SK-N-SH (cell line): ENCODE measurements around the gene SORBS2. TPM values are rescaled to one million over a fixed set of nuclear protein-coding genes. Genes with fewer than 3 reads are reported as not detected.

Source experiments
- CTCF ChIA-PET: fragments of 300-600, 350-600 bp; formaldehyde crosslinking; extraction: SDS; loops from one replicate; lab custom pipeline; 2021; lab: Yijun Ruan, JAX
- POLR2A ChIA-PET: fragments of 350-600 bp; sonication (Branson Sonifier 250); formaldehyde crosslinking; extraction: SDS; loops from one replicate; lab custom pipeline; 2020; ENCODE audit warnings: antibody characterized with exemption, inconsistent platforms; lab: Yijun Ruan, JAX
- DNase-seq: peaks from one replicate; pipeline ENCODE4 v3.0.0; 2012
- H2AFZ ChIP-seq: fragments of 200-600 bp; sonication (generic); 2 replicates; pipeline ENCODE4 v1.8.1; 2016; ENCODE audit warnings: antibody characterized with exemption, mild to moderate bottlenecking, low read depth
- H3F3A ChIP-seq: fragments of 200-600 bp; sonication (generic); replicated peaks from 2 replicates; pipeline ENCODE3; 2016; ENCODE audit warnings: antibody characterized with exemption, mild to moderate bottlenecking; ENCODE audit not compliant: insufficient read depth
- H3K27ac ChIP-seq, 2 experiments: fragments of 200-500 bp in 1 of 2; fragments of 200-600 bp in 1 of 2; sonication (Bioruptor generic) in 1 of 2; sonication (generic), shearing (Covaris generic) in 1 of 2; 2 replicates each; pipeline versions ENCODE4 v1.5.1 to v1.6.1; 2014 to 2016; ENCODE audit warnings: low read depth in 2 of 2, inconsistent platforms in 1 of 2, low read length in 1 of 2, mild to moderate bottlenecking in 1 of 2, mixed read lengths in 1 of 2
- H3K27me3 ChIP-seq: fragments of 200-600 bp; sonication (generic), shearing (Covaris generic); 2 replicates; pipeline ENCODE4 v1.6.1; 2016; ENCODE audit warnings: mixed run types; ENCODE audit not compliant: insufficient read depth
- H3K36me3 ChIP-seq, 2 experiments: fragments of 200-500 bp in 1 of 2; fragments of 200-600 bp in 1 of 2; sonication (Bioruptor generic) in 1 of 2; sonication (generic) in 1 of 2; replicated peaks in 1 of 2; 2 replicates each; pipeline versions ENCODE3 to v1.5.1; 2014 to 2016; ENCODE audit warnings: low read length in 1 of 2, mild to moderate bottlenecking in 1 of 2; ENCODE audit not compliant: insufficient read depth in 2 of 2, control insufficient read depth in 1 of 2
- H3K4me1 ChIP-seq, 2 experiments: fragments of 200-500 bp in 1 of 2; fragments of 200-600 bp in 1 of 2; sonication (Bioruptor generic) in 1 of 2; sonication (generic), shearing (Covaris generic) in 1 of 2; 2 replicates each; pipeline versions ENCODE4 v1.5.1 to v1.6.1; 2014 to 2016; ENCODE audit warnings: low read depth in 1 of 2, low read length in 1 of 2, mixed run types in 1 of 2; ENCODE audit not compliant: insufficient read depth in 2 of 2, control insufficient read depth in 1 of 2
- H3K4me2 ChIP-seq: fragments of 200-600 bp; sonication (generic), shearing (Covaris generic); 2 replicates; pipeline ENCODE4 v1.6.1; 2017; ENCODE audit warnings: mixed run types
- H3K4me3 ChIP-seq, 2 experiments: fragments of 200-500 bp in 1 of 2; fragments of 200-600 bp in 1 of 2; sonication (Bioruptor generic) in 1 of 2; sonication (generic), shearing (Covaris generic) in 1 of 2; 2 replicates each; pipeline versions ENCODE4 v1.5.1 to v1.8.1; 2014 to 2016; ENCODE audit warnings: low read depth in 2 of 2, inconsistent platforms in 1 of 2, low read length in 1 of 2, mild to moderate bottlenecking in 1 of 2, mixed read lengths in 1 of 2, moderate library complexity in 1 of 2
- H3K79me2 ChIP-seq: fragments of 200-600 bp; sonication (generic); 2 replicates; pipeline ENCODE4 v1.8.1; 2017; ENCODE audit warnings: mild to moderate bottlenecking; ENCODE audit not compliant: insufficient read depth
- H3K9ac ChIP-seq: fragments of 200-600 bp; sonication (generic); 2 replicates; pipeline ENCODE4 v1.6.1; 2017; ENCODE audit warnings: mixed run types
- H3K9me2 ChIP-seq: fragments of 200-600 bp; sonication (generic); 2 replicates; pipeline ENCODE4 v1.6.1; 2017; ENCODE audit warnings: mixed run types
- H3K9me3 ChIP-seq: fragments of 200-600 bp; sonication (generic); 2 replicates; pipeline ENCODE4 v1.6.1; 2017; ENCODE audit warnings: mixed run types, mild to moderate bottlenecking, moderate library complexity
- H4K20me1 ChIP-seq: fragments of 200-600 bp; sonication (generic); 2 replicates; pipeline ENCODE4 v1.6.1; 2017; ENCODE audit warnings: mild to moderate bottlenecking, mixed run types; ENCODE audit not compliant: insufficient read depth
- EP300 ChIP-seq, 2 experiments: IDR thresholded peaks; 2 replicates each; pipeline versions ENCODE4 v1.4.0 to v1.6.1; 2012; ENCODE audit warnings: borderline replicate concordance in 1 of 2, low read depth in 1 of 2, low read length in 1 of 2
- EZH2phosphoT487 ChIP-seq: fragments of 200-600 bp; sonication (generic); IDR thresholded peaks from 2 replicates; pipeline ENCODE4 v1.6.1; 2017; ENCODE audit warnings: low read depth, mixed run types, mild to moderate bottlenecking, antibody characterized with exemption, moderate library complexity, borderline replicate concordance
- JUND ChIP-seq: IDR thresholded peaks from 2 replicates; pipeline ENCODE4 v1.4.0; 2012
- RAD21 ChIP-seq: IDR thresholded peaks from 2 replicates; pipeline ENCODE4 v1.6.1; 2012; ENCODE audit warnings: mild to moderate bottlenecking, low read length
- RCOR1 ChIP-seq: fragments of 150-350 bp; IDR thresholded peaks from 2 replicates; pipeline ENCODE4 v1.6.1; 2017; ENCODE audit warnings: antibody characterized with exemption, low read length
- RXRA ChIP-seq: IDR thresholded peaks from 2 replicates; pipeline ENCODE4 v1.4.0; 2012; ENCODE audit warnings: low read depth, mild to moderate bottlenecking, borderline replicate concordance
- SIN3A ChIP-seq: IDR thresholded peaks from 2 replicates; pipeline ENCODE4 v1.6.1; 2012; ENCODE audit warnings: low read depth, mild to moderate bottlenecking, low read length, moderate library complexity, borderline replicate concordance
- TAF1 ChIP-seq: IDR thresholded peaks from 2 replicates; pipeline ENCODE4 v1.6.1; 2012; ENCODE audit warnings: low read depth, mild to moderate bottlenecking, low read length, moderate library complexity, borderline replicate concordance
- TEAD4 ChIP-seq: IDR thresholded peaks from 2 replicates; pipeline ENCODE4 v1.4.0; 2012; ENCODE audit warnings: mild to moderate bottlenecking, borderline replicate concordance; ENCODE audit not compliant: insufficient read depth
- WGBS: methylation state at CpG from one replicate; pipeline ENCODE4 v1.1.6; 2017; ENCODE audit warnings: low lambda C conversion rate; 5-methylcytosine and 5-hydroxymethylcytosine counted together
- polyA plus RNA-seq, 3 experiments: library from polyadenylated mRNA; depleted of rRNA; stranded (reverse); fragments of >200 nt; gene quantifications; 2 replicates each; pipeline ENCODE4 v1.2.3, GENCODE V29; 2012
- TF ChIP-seq, protein P1 (sequence below): IDR thresholded peaks from 2 replicates; pipeline ENCODE4 v1.6.1; 2012; ENCODE audit warnings: mild to moderate bottlenecking, low read depth, low read length, moderate library complexity
- TF ChIP-seq, protein P2 (sequence below): IDR thresholded peaks from 2 replicates; pipeline ENCODE4; 2012
- TF ChIP-seq, protein P3 (sequence below): IDR thresholded peaks from 2 replicates; pipeline ENCODE4 v1.4.0; 2012; ENCODE audit warnings: low read depth

SORBS2 gene
- polyA plus RNA-seq, 1 of the 3 experiments (the other 2 are of a cell fraction), result 2.5 TPM

DNA sequence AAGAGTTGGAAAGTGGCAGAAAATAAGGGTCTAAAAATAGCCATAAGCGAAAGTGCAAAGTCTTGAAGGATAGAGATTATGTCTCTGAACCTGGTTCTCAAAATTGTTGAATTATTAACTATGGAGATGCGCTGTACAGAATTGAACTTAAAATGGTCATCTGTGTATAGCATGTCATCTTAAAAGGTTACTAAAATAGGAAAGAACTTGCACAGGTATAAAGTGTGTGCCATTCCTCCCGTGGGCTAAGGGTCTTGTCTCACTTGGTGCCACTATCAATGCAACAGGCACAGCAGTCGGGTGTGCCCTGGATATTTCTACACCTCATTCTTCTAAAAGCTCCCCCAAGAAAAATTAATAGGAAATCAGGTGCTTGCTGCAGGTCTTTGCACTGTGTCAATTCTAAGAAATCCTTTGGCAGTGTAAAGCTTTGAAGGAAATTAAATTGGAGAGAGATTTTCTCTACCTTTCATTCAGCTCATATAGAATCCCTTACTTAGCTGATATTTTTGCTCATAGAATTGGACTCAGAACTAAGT, 2.4 kb downstream of the SORBS2 start:
- WGBS, result 94% methylated on average over 4 of the region's 4 CpGs

DNA sequence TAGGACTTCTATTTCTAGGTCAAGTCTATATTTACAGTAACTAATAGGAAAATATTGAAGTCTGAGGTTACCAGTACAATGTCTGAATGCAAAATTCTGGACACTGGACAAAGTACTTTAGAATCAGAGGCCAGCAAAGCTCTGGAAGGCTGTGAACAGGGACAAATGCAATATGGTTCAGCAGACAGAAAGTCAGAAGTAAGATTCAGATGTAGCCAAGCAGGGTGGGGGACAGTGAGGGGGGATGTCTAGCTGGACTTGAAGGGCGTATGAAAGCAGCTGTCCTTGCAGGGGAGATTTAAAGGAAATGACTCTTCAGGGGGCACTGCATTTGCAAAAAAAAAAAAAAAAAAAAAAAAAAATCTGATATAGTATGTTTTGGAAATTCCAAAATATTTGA, 2.9 kb downstream of the SORBS2 start:
- 68% methylated on average over 1 of the region's 1 CpG for WGBS
- CTCF ChIA-PET, result interaction anchor here (1.4 kb wide), 1 partner anchor 213 kb away, joined by 6 read pairs; no protein-coding TSS in a partner anchor
- no peaks in the 10 kb centered on the region for H3K36me3 ChIP-seq
- H2AFZ ChIP-seq, result no peak overlapping the region
- H3K9me3 ChIP-seq, result no peaks in the 10 kb centered on the region
- H3K4me1 ChIP-seq, result peaks cover 0 to 26% of the 10 kb centered on the region in 2 experiments; a peak in 2 of 4 replicates
- H3F3A ChIP-seq, result no peaks in the 10 kb centered on the region
- no peak for DNase-seq
- no peaks in the 10 kb centered on the region for H3K79me2 ChIP-seq
- no peak overlapping the region for H3K27ac ChIP-seq
- no peaks in the 10 kb centered on the region for H3K27me3 ChIP-seq
- H3K4me3 ChIP-seq, result no peak overlapping the region; a peak in 1 of 4 replicates
- no peaks in the 10 kb centered on the region for H4K20me1 ChIP-seq
- H3K4me2 ChIP-seq, result no peak overlapping the region
- H3K9me2 ChIP-seq, result no peaks in the 10 kb centered on the region
- POLR2A ChIA-PET, result no interaction called here
- H3K9ac ChIP-seq, result no peak overlapping the region
- TF ChIP-seq EZH2phosphoT487 (no peak), RXRA (no peak), JUND (no peak), TAF1 (no peak), TEAD4 (no peak), RAD21 (no peak), EP300 (IDR thresholded peaks at IDR 0.05; ENCODE audit: borderline replicate concordance in 1 of 2, low read depth in 1 of 2, low read length in 1 of 2) (no peak), RCOR1 (no peak)
- TF ChIP-seq, protein P1, sequence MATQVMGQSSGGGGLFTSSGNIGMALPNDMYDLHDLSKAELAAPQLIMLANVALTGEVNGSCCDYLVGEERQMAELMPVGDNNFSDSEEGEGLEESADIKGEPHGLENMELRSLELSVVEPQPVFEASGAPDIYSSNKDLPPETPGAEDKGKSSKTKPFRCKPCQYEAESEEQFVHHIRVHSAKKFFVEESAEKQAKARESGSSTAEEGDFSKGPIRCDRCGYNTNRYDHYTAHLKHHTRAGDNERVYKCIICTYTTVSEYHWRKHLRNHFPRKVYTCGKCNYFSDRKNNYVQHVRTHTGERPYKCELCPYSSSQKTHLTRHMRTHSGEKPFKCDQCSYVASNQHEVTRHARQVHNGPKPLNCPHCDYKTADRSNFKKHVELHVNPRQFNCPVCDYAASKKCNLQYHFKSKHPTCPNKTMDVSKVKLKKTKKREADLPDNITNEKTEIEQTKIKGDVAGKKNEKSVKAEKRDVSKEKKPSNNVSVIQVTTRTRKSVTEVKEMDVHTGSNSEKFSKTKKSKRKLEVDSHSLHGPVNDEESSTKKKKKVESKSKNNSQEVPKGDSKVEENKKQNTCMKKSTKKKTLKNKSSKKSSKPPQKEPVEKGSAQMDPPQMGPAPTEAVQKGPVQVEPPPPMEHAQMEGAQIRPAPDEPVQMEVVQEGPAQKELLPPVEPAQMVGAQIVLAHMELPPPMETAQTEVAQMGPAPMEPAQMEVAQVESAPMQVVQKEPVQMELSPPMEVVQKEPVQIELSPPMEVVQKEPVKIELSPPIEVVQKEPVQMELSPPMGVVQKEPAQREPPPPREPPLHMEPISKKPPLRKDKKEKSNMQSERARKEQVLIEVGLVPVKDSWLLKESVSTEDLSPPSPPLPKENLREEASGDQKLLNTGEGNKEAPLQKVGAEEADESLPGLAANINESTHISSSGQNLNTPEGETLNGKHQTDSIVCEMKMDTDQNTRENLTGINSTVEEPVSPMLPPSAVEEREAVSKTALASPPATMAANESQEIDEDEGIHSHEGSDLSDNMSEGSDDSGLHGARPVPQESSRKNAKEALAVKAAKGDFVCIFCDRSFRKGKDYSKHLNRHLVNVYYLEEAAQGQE, result no peak
- TF ChIP-seq, protein P2, sequence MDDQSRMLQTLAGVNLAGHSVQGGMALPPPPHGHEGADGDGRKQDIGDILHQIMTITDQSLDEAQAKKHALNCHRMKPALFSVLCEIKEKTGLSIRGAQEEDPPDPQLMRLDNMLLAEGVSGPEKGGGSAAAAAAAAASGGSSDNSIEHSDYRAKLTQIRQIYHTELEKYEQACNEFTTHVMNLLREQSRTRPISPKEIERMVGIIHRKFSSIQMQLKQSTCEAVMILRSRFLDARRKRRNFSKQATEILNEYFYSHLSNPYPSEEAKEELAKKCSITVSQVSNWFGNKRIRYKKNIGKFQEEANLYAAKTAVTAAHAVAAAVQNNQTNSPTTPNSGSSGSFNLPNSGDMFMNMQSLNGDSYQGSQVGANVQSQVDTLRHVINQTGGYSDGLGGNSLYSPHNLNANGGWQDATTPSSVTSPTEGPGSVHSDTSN, result no peak

More for the DNA sequence above, 2.4 kb downstream of the SORBS2 start:
- no peaks in the 10 kb centered on the region for H3F3A ChIP-seq
- no peak overlapping the region for H3K4me2 ChIP-seq
- no peak overlapping the region for H3K27ac ChIP-seq
- H3K4me1 ChIP-seq, result peaks cover 0 to 26% of the 10 kb centered on the region in 2 experiments; a peak in 2 of 4 replicates
- ChIA-PET CTCF (interaction anchor here (1.2 to 1.4 kb wide), 2 partner anchors 211 to 212 kb away, joined by 4 to 6 read pairs; no protein-coding TSS in a partner anchor), POLR2A (no interaction called here)
- no peaks in the 10 kb centered on the region for H3K79me2 ChIP-seq
- H3K36me3 ChIP-seq, result no peaks in the 10 kb centered on the region
- no peak overlapping the region for H2AFZ ChIP-seq
- no peak overlapping the region for H3K9ac ChIP-seq
- H3K9me2 ChIP-seq, result no peaks in the 10 kb centered on the region
- H4K20me1 ChIP-seq, result no peaks in the 10 kb centered on the region
- no peak overlapping the region; a peak in 1 of 4 replicates for H3K4me3 ChIP-seq
- H3K9me3 ChIP-seq, result no peaks in the 10 kb centered on the region
- TF ChIP-seq, protein P2, result no peak
- TF ChIP-seq, protein P3, sequence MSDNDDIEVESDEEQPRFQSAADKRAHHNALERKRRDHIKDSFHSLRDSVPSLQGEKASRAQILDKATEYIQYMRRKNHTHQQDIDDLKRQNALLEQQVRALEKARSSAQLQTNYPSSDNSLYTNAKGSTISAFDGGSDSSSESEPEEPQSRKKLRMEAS, result no peak
- TF ChIP-seq SIN3A (no peak), RAD21 (no peak)
- TF ChIP-seq, protein P1, result no peak
- no peak for DNase-seq
- H3K27me3 ChIP-seq, result no peaks in the 10 kb centered on the region
